ENCODE results near the gene GSTK1. TPM values are rescaled to one million over a fixed set of nuclear protein-coding genes. Genes with fewer than 3 reads are reported as not detected.

Gene GSTK1
- polyA plus RNA-seq, 1 of the 3 experiments (the other 2 are of a cell fraction) = 299 TPM

- H3K4me3 ChIP-seq (ENCODE audit: low read depth in 2 of 2, low read length in 1 of 2) = no peak overlapping the region
- H3K9ac ChIP-seq = no peak overlapping the region
- no peak overlapping the region for H2AFZ ChIP-seq (ENCODE audit: low read depth)
- H3K79me2 ChIP-seq (ENCODE audit: insufficient read depth) = no peaks in the 10 kb centered on the region
- peaks cover 0 to 4% of the 10 kb centered on the region in 2 experiments for H3K36me3 ChIP-seq (replicated peaks in 1 of 2; ENCODE audit: control insufficient read depth in 1 of 2, insufficient read depth in 2 of 2, low read length in 1 of 2)
- no peaks in the 10 kb centered on the region for H4K20me1 ChIP-seq (ENCODE audit: insufficient read depth)
- no peaks in the 10 kb centered on the region for H3K9me3 ChIP-seq
- no peak for DNase-seq
- no peaks in the 10 kb centered on the region for H3F3A ChIP-seq (replicated peaks; ENCODE audit: insufficient read depth)
- H3K27ac ChIP-seq (ENCODE audit: low read depth in 2 of 2, low read length in 1 of 2) = no peak overlapping the region
- H3K4me2 ChIP-seq = no peak overlapping the region
- H3K9me2 ChIP-seq = no peaks in the 10 kb centered on the region
- no peaks in the 10 kb centered on the region for H3K4me1 ChIP-seq (ENCODE audit: control insufficient read depth in 1 of 2, insufficient read depth in 2 of 2, low read depth in 1 of 2, low read length in 1 of 2)
- ChIA-PET POLR2A (no interaction called here), CTCF (no interaction called here)
- no peak for TF ChIP-seq SMC3 (IDR thresholded peaks at IDR 0.05; ENCODE audit: low read depth, low read length)
- TF ChIP-seq SIN3A (IDR thresholded peaks at IDR 0.05; ENCODE audit: borderline replicate concordance, low read depth, low read length) = no peak
- no peak for TF ChIP-seq ELF1 (IDR thresholded peaks at IDR 0.05)
- no peaks in the 10 kb centered on the region for H3K27me3 ChIP-seq (ENCODE audit: insufficient read depth)
These were observed 50.9 kb downstream of the GSTK1 start for GRCh38 chr7:143314127-143314526.

- Histone ChIP-seq H3K4me3 (ENCODE audit: low read depth in 2 of 2, low read length in 1 of 2) (no peak within 1 kb of the TSS), H4K20me1 (ENCODE audit: insufficient read depth) (no peaks in the 10 kb centered on the region), H3K4me2 (no peak within 1 kb of the TSS), H2AFZ (ENCODE audit: low read depth) (no peak within 1 kb of the TSS), H3K9ac (no peak within 1 kb of the TSS), H3K9me3 (no peaks in the 10 kb centered on the region), H3K27ac (ENCODE audit: low read depth in 2 of 2, low read length in 1 of 2) (no peak within 1 kb of the TSS), H3F3A (replicated peaks; ENCODE audit: insufficient read depth) (no peaks in the 10 kb centered on the region), H3K9me2 (no peaks in the 10 kb centered on the region), H3K4me1 (ENCODE audit: control insufficient read depth in 1 of 2, insufficient read depth in 2 of 2, low read depth in 1 of 2, low read length in 1 of 2) (peaks cover 0 to 2% of the 10 kb centered on the region in 2 experiments; a peak in 1 of 4 replicates), H3K36me3 (replicated peaks in 1 of 2; ENCODE audit: control insufficient read depth in 1 of 2, insufficient read depth in 2 of 2, low read length in 1 of 2) (no peaks in the 10 kb centered on the region), H3K27me3 (ENCODE audit: insufficient read depth) (no peaks in the 10 kb centered on the region), H3K79me2 (ENCODE audit: insufficient read depth) (no peaks in the 10 kb centered on the region)
- TF ChIP-seq GABPA (IDR thresholded peaks at IDR 0.05; ENCODE audit: low read depth) (no peak), GATA2 (CRISPR knock-in tag; IDR thresholded peaks at IDR 0.05) (no peak), MXI1 (IDR thresholded peaks at IDR 0.05; ENCODE audit: low read depth, low read length) (no peak), YY1 (IDR thresholded peaks at IDR 0.05; ENCODE audit: low read depth) (no peak), FOSL2 (IDR thresholded peaks at IDR 0.05; ENCODE audit: borderline replicate concordance, low read depth) (no peak), TAF1 (IDR thresholded peaks at IDR 0.05; ENCODE audit: borderline replicate concordance, low read depth, low read length) (no peak), RAD21 (IDR thresholded peaks at IDR 0.05; ENCODE audit: low read length) (no peak), ELF1 (IDR thresholded peaks at IDR 0.05) (no peak), MEF2A (IDR thresholded peaks at IDR 0.05; ENCODE audit: borderline replicate concordance, low read depth) (no peak), EZH2phosphoT487 (IDR thresholded peaks at IDR 0.05; ENCODE audit: borderline replicate concordance, low read depth) (no peak), POLR2AphosphoS5 (IDR thresholded peaks at IDR 0.05; ENCODE audit: low read depth, low read length) (no peak), TCF12 (IDR thresholded peaks at IDR 0.05) (no peak), RFX5 (IDR thresholded peaks at IDR 0.05; ENCODE audit: low read length) (no peak), NFIC (IDR thresholded peaks at IDR 0.05; ENCODE audit: borderline replicate concordance) (no peak), SMC3 (IDR thresholded peaks at IDR 0.05; ENCODE audit: low read depth, low read length) (no peak), USF2 (IDR thresholded peaks at IDR 0.05; ENCODE audit: borderline replicate concordance, low read depth, low read length) (no peak)
- ChIA-PET CTCF (interaction anchor here (0.7 to 2.0 kb wide), 4 partner anchors 16 to 75 kb away, joined by 3 to 9 read pairs (median 6); no protein-coding TSS in a partner anchor), POLR2A (no interaction called here)
- no peak for DNase-seq
- WGBS (ENCODE audit: low lambda C conversion rate) = 84% methylated on average over 5 of the region's 5 CpGs
These were observed 52.5 kb downstream of the GSTK1 start, which contains the start of gene CLCN1 for GRCh38 chr7:143315776-143316175. CLCN1 (plus strand) TSS chr7:143316111; CDS start chr7:143316213, 102 bp downstream.
